WTC11 (cell line): ENCODE measurements around the gene PRKN.

Experiments used
- CBFB ChIP-seq: sonication (generic); formaldehyde crosslinking; IDR thresholded peaks from 2 replicates; pipeline ENCODE4 v1.8.1; 2022; ENCODE audit warnings: mild to moderate bottlenecking, low read depth, missing genetic modification reagents
- CREB1 ChIP-seq: sonication (generic); formaldehyde crosslinking; IDR thresholded peaks from 2 replicates; pipeline ENCODE4 v1.8.0; 2023; ENCODE audit warnings: mild to moderate bottlenecking, missing genetic modification reagents
- CTCF ChIP-seq: fragments of 200-600 bp; IDR thresholded peaks from 2 replicates; pipeline ENCODE4 v1.8.0; 2022; ENCODE audit warnings: antibody characterized with exemption
- FOXP1 ChIP-seq: sonication (generic); formaldehyde crosslinking; IDR thresholded peaks from 2 replicates; pipeline ENCODE4 v1.8.0; 2022; ENCODE audit warnings: missing genetic modification reagents, mild to moderate bottlenecking, moderate library complexity, borderline replicate concordance
- JUN ChIP-seq: sonication (generic); formaldehyde crosslinking; IDR thresholded peaks from 2 replicates; pipeline ENCODE4 v1.8.0; 2023; ENCODE audit warnings: mild to moderate bottlenecking, missing genetic modification reagents
- KAT7 ChIP-seq: sonication (generic); formaldehyde crosslinking; IDR thresholded peaks from 2 replicates; pipeline ENCODE4 v1.8.1; 2023; ENCODE audit warnings: missing genetic modification reagents, mild to moderate bottlenecking, borderline replicate concordance
- NFYB ChIP-seq: sonication (generic); formaldehyde crosslinking; conservative IDR thresholded peaks from 2 replicates; pipeline ENCODE4 v1.8.0; 2022; ENCODE audit warnings: low read depth, missing genetic modification reagents
- STAT6 ChIP-seq: sonication (generic); formaldehyde crosslinking; conservative IDR thresholded peaks from 2 replicates; pipeline ENCODE4 v1.8.1; 2023; ENCODE audit warnings: mild to moderate bottlenecking, low read depth, missing genetic modification reagents, moderate library complexity

- TF ChIP-seq KAT7 (no peak), CTCF (no peak), CBFB (CRISPR knock-in tag) (no peak), NFYB (no peak), JUN (CRISPR knock-in tag) (no peak), STAT6 (no peak), CREB1 (CRISPR knock-in tag) (no peak), FOXP1 (no peak)
These were observed 1373.2 kb downstream of the PRKN start for GRCh38 chr6:161354276-161354840.
